ENCODE data around the gene NKX6-1.

NKX6-1 gene

DNA sequence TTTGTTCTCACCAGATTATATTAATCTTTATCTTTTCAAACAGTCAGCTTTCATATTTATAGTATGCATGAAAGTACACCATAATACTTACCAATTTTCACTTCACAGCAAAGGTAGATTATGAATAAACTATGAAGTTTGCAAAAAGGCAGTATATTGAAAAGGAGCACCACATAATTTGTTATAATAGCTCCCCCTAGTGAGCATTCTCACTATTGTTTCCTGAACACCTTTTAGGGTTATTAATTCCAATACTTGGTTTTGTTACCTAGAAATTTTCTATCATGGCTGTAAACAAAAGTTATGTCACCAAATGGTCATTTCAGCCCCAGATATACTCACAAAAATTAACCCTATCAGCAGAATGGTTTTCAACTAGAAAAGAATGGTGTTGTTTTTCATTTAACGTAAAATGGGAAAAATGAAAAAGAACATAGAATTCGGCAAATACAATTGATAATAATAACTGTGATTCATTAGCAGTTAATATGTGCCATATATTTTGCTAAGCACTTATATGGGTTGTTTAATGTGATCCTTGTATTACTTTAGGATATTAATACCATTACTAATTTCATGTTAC is 30.2 kb upstream of the NKX6-1 start:
- TF ChIP-seq, protein P1, sequence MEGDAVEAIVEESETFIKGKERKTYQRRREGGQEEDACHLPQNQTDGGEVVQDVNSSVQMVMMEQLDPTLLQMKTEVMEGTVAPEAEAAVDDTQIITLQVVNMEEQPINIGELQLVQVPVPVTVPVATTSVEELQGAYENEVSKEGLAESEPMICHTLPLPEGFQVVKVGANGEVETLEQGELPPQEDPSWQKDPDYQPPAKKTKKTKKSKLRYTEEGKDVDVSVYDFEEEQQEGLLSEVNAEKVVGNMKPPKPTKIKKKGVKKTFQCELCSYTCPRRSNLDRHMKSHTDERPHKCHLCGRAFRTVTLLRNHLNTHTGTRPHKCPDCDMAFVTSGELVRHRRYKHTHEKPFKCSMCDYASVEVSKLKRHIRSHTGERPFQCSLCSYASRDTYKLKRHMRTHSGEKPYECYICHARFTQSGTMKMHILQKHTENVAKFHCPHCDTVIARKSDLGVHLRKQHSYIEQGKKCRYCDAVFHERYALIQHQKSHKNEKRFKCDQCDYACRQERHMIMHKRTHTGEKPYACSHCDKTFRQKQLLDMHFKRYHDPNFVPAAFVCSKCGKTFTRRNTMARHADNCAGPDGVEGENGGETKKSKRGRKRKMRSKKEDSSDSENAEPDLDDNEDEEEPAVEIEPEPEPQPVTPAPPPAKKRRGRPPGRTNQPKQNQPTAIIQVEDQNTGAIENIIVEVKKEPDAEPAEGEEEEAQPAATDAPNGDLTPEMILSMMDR (IDR thresholded peaks at IDR 0.05; ENCODE audit: insufficient read depth, low read depth, low read length, missing control alignments) = peak; percentile 49
- peak; percentile 24 for DNase-seq (ENCODE audit: low read depth)

DNA sequence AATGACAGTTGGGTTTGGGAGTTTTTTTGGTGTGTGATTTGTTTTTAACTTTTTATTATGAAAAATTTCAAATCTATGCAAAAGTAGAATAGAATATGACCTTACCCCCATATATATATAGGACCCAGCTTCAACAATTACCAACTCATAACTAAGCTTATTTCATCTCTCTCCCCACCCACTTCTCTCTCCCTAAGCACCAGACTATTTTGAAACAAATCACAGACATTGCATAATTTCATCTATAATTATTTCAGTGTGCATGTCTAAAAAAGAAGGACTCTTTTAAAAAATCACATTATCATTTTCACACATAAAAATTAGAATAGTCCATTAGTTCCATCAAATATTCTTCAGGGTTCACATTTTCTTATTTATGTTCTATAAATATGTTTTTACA is 28.3 kb upstream of the NKX6-1 start:
- DNase-seq (ENCODE audit: low read depth) = no peak
- TF ChIP-seq, protein P1 (IDR thresholded peaks at IDR 0.05; ENCODE audit: insufficient read depth, low read depth, low read length, missing control alignments) = no peak
- no peak overlapping the region for H3K4me3 ChIP-seq (ENCODE audit: low read depth, low read length)

More for the DNA sequence above, 30.2 kb upstream of the NKX6-1 start:
- H3K4me3 ChIP-seq (ENCODE audit: low read depth, low read length) = no peak overlapping the region

DNA sequence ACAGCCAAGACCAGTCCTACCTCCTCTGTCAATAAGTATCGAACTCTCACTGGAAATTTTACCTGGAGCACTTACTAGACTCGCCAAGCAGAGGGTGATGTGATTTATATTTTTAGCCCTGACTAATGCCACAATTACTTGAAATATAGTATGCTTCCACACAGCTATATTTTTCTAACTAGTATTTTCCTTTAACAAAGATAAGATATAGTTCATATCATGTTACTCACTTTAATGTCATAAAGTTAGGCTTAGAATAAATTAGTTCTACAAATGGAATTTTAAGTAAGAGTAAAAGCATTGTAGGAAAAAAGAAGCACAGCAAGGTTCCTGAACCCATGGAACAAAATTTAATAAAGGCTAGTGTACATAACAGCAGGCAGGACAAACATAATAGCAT is 16.0 kb upstream of the NKX6-1 start:
- TF ChIP-seq, protein P1 (IDR thresholded peaks at IDR 0.05; ENCODE audit: insufficient read depth, low read depth, low read length, missing control alignments) = no peak

DNA sequence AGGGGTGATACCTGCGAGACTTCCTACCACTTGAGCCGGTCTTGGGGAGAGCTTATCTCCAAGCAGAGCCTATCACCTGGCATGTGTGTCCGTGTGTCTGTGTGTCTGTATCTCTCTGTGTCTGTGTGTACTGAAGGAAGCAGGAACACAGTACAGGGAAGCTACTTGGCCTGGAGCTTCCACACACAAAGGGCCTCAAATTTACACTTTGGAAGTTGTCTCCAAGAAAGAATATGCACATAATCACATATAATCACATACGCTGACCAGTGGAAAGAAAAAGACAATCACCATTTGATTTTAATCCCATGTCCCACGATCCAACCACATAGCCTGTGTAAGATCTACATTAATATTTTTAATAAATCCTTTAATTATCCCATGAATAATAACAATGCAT is 13.2 kb upstream of the NKX6-1 start:
- H3K4me3 ChIP-seq (ENCODE audit: low read depth, low read length) = no peak overlapping the region
- TF ChIP-seq, protein P1 (IDR thresholded peaks at IDR 0.05; ENCODE audit: insufficient read depth, low read depth, low read length, missing control alignments) = no peak
- DNase-seq (ENCODE audit: low read depth) = no peak

More for the DNA sequence above, 16.0 kb upstream of the NKX6-1 start:
- no peak for DNase-seq (ENCODE audit: low read depth)
- no peak overlapping the region for H3K4me3 ChIP-seq (ENCODE audit: low read depth, low read length)

DNA sequence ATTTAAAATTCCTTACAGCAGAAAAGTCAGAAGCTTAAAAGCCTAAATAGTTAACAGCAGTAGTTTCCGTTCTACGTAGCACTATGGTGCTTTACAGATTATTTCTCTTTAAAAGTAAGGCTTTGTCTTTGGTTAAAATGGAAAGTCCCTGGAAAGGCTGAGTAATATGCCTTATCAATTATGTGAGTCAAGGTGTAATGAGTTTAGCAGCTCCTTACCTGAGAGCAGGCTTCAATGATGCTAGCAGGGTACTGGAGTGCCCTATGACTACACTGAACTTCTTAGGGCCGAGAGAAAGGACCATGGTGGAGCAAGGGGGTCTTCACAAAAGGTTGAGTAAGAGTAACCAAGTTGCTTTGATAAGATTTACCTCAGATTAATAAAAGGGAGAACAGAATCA is 12.6 kb upstream of the NKX6-1 start:
- TF ChIP-seq, protein P1 (IDR thresholded peaks at IDR 0.05; ENCODE audit: insufficient read depth, low read depth, low read length, missing control alignments) = no peak
- no peak for DNase-seq (ENCODE audit: low read depth)
- no peak overlapping the region for H3K4me3 ChIP-seq (ENCODE audit: low read depth, low read length)

DNA sequence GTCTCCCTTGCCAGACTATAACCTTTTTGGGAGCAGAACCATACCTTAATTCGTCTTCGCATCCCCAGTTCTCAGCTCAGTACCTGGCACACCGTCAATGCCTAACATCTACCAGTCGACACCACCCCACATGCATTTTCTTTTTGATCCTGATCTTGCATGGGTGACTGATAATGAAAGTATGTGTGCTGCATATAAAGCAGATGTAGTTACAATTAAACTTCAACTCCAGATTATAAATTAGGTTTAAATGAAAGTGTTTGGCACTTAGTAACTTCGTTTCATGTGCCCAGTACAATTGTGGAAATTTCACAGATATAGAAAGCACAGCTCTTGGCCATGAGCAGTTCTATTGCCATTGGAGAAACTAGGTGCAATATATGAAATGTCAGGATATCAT is 8.8 kb upstream of the NKX6-1 start:
- DNase-seq (ENCODE audit: low read depth) = no peak
- H3K4me3 ChIP-seq (ENCODE audit: low read depth, low read length) = no peak overlapping the region
- TF ChIP-seq, protein P1 (IDR thresholded peaks at IDR 0.05; ENCODE audit: insufficient read depth, low read depth, low read length, missing control alignments) = no peak

DNA sequence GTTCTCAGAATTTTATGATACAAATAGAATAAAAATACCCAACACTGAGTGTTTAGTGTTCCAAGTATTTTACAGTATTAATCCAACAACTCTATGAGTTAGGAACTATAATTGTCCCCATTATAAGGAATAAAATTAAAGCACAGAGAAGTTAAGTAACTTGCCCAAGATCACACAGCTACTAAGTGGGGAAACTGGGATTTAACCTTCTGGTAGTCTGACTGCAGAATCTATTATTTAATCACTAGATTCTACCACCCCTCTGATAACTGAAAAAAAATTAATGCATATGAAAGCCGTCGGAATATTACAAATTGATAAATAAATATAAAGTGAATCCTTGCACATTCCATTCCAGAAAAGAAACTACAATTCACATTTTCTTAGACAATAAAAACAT is 5.7 kb upstream of the NKX6-1 start:
- TF ChIP-seq, protein P1 (IDR thresholded peaks at IDR 0.05; ENCODE audit: insufficient read depth, low read depth, low read length, missing control alignments) = no peak
- H3K4me3 ChIP-seq (ENCODE audit: low read depth, low read length) = no peak overlapping the region
- no peak for DNase-seq (ENCODE audit: low read depth)

All from GM12865 (cell line).